Measurements from ENCODE around the gene DOK4.

DNA sequence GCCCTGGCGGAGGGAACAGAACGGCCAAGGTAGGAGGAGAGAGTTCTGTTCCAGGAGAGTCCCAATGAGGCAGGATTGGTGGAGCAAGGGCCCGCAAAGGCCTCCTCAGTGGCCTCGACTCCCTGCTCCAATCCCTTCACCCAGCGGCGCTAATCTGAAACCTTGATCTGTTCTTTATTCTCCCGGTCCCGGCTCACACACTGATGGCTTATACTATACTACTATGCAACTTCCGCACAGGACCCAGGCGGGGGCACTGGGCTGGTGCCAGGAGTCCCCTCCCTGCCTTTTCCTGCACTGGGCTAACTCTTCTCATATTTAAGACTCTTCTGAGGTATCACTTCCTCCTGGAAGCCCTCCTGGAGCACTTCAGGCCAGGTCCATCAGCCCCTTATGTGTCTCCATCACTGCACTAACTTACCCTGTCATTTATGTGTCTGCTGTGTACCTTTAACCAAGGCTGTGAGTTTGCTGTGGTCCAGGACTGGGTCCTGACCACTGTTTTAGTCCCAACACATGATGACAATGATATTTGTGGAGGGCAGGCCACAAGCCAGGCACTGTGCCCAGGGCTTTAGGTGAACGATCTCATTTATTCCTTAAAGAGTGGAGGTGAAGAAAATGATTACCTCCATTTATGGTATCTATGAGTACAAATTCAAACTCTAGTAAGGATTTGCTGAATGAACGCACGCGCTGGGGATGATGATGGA lies 43.3 kb upstream of the DOK4 start:
- TF ChIP-seq, protein P1, sequence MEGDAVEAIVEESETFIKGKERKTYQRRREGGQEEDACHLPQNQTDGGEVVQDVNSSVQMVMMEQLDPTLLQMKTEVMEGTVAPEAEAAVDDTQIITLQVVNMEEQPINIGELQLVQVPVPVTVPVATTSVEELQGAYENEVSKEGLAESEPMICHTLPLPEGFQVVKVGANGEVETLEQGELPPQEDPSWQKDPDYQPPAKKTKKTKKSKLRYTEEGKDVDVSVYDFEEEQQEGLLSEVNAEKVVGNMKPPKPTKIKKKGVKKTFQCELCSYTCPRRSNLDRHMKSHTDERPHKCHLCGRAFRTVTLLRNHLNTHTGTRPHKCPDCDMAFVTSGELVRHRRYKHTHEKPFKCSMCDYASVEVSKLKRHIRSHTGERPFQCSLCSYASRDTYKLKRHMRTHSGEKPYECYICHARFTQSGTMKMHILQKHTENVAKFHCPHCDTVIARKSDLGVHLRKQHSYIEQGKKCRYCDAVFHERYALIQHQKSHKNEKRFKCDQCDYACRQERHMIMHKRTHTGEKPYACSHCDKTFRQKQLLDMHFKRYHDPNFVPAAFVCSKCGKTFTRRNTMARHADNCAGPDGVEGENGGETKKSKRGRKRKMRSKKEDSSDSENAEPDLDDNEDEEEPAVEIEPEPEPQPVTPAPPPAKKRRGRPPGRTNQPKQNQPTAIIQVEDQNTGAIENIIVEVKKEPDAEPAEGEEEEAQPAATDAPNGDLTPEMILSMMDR (IDR thresholded peaks at IDR 0.05) = no peak
- TF ChIP-seq POLR2A (IDR thresholded peaks at IDR 0.05) = no peak
- no peak for TF ChIP-seq POLR2AphosphoS5 (IDR thresholded peaks at IDR 0.05)
- TF ChIP-seq EP300 (IDR thresholded peaks at IDR 0.05) = no peak
